Nephron progenitor cell (in vitro differentiated cells): Measurements from ENCODE around the gene KITLG.
"Not testable (repeated sequence)": the region's sequence is repeated elsewhere in the genome, so short reads cannot be mapped to it uniquely, and the experiment has no call there.

Experiments used
- DNase-seq: peaks from one replicate; pipeline ENCODE4 v3.0.0; 2021
- H3K27ac Mint-ChIP-seq: 2 replicates; pipeline ENCODE4 v1.8.0; 2021; ENCODE audit warnings: mild to moderate bottlenecking, moderate library complexity, mixed read lengths
- H3K27me3 Mint-ChIP-seq: 2 replicates; pipeline ENCODE4 v1.8.0; 2021; ENCODE audit warnings: mild to moderate bottlenecking, low read depth, mixed read lengths; ENCODE audit not compliant: poor library complexity
- H3K36me3 Mint-ChIP-seq: 2 replicates; pipeline ENCODE4 v1.8.0; 2021; ENCODE audit warnings: low read depth, mixed read lengths
- H3K4me1 Mint-ChIP-seq: 2 replicates; pipeline ENCODE4 v1.8.0; 2021; ENCODE audit warnings: mixed read lengths
- H3K4me3 Mint-ChIP-seq: 2 replicates; pipeline ENCODE4 v1.8.0; 2021; ENCODE audit warnings: mild to moderate bottlenecking, moderate library complexity, mixed read lengths
- H3K9me3 Mint-ChIP-seq: 2 replicates; pipeline ENCODE4 v1.8.0; 2021; ENCODE audit warnings: mild to moderate bottlenecking, moderate library complexity, mixed read lengths
- CTCF ChIP-seq: fragments of 200-600 bp; sonication (generic); IDR thresholded peaks from 2 replicates; pipeline ENCODE4 v1.5.0; 2021; ENCODE audit warnings: antibody characterized with exemption

The KITLG gene

GRCh38 chr12:88580051-88580871 is at the start of gene KITLG:
TSS of gene KITLG (minus strand) at chr12:88580471. CDS start at chr12:88580278, 193 bp downstream.
- Mint-ChIP-seq H3K36me3 (peaks cover 3% of the 10 kb centered on the region), H3K27ac (peak within 1 kb of the TSS; percentile 70), H3K4me1 (peaks cover 50% of the 10 kb centered on the region), H3K9me3 (peaks cover 6% of the 10 kb centered on the region), H3K27me3 (peaks cover 7% of the 10 kb centered on the region), H3K4me3 (peak within 1 kb of the TSS; percentile 91)
- TF ChIP-seq CTCF, result no peak
- peak; percentile 85 for DNase-seq

- peak overlapping the region; percentile 27 for H3K27ac Mint-ChIP-seq
- H3K36me3 Mint-ChIP-seq, result no peaks in the 10 kb centered on the region
- H3K9me3 Mint-ChIP-seq, result no peaks in the 10 kb centered on the region
- H3K27me3 Mint-ChIP-seq, result peaks cover 3% of the 10 kb centered on the region
- no peak for DNase-seq
- TF ChIP-seq CTCF, result no peak
- no peak overlapping the region for H3K4me3 Mint-ChIP-seq
- H3K4me1 Mint-ChIP-seq, result no peaks in the 10 kb centered on the region
These were observed 48.7 kb upstream of the KITLG start for GRCh38 chr12:88628856-88629509.

GRCh38 chr12:88628035-88628434 is 47.8 kb upstream of the KITLG start:
- not testable (repeated sequence) for H3K4me3 Mint-ChIP-seq, H3K27me3 Mint-ChIP-seq, H3K36me3 Mint-ChIP-seq, H3K27ac Mint-ChIP-seq, H3K9me3 Mint-ChIP-seq, DNase-seq, H3K4me1 Mint-ChIP-seq

- no peaks in the 10 kb centered on the region for H3K4me1 Mint-ChIP-seq
- no peak for DNase-seq
These were observed 47.2 kb upstream of the KITLG start for GRCh38 chr12:88627501-88627900.

GRCh38 chr12:88625356-88625755 is 45.1 kb upstream of the KITLG start:
- no peak for TF ChIP-seq CTCF
- Mint-ChIP-seq H3K36me3 (no peaks in the 10 kb centered on the region), H3K9me3 (peaks cover 7% of the 10 kb centered on the region), H3K27ac (peak overlapping the region; percentile 75), H3K4me1 (no peaks in the 10 kb centered on the region), H3K27me3 (peaks cover 3% of the 10 kb centered on the region), H3K4me3 (no peak overlapping the region)
- peak; percentile 4 for DNase-seq

More at GRCh38 chr12:88627501-88627900, 47.2 kb upstream of the KITLG start:
- Mint-ChIP-seq H3K27ac (no peak overlapping the region), H3K27me3 (peaks cover 3% of the 10 kb centered on the region), H3K9me3 (no peaks in the 10 kb centered on the region), H3K4me3 (no peak overlapping the region), H3K36me3 (no peaks in the 10 kb centered on the region)
- TF ChIP-seq CTCF, result no peak

- H3K9me3 Mint-ChIP-seq, result peaks cover 7% of the 10 kb centered on the region
- no peaks in the 10 kb centered on the region for H3K4me1 Mint-ChIP-seq
- no peak overlapping the region for H3K4me3 Mint-ChIP-seq
- no peak for TF ChIP-seq CTCF
- H3K27ac Mint-ChIP-seq, result no peak overlapping the region
- no peak for DNase-seq
- peaks cover 3% of the 10 kb centered on the region for H3K27me3 Mint-ChIP-seq
- H3K36me3 Mint-ChIP-seq, result no peaks in the 10 kb centered on the region
These were observed 44.6 kb upstream of the KITLG start for GRCh38 chr12:88624911-88625310.
